22Rv1 (cell line): ENCODE measurements around the gene SLC13A3.

ENCODE experiments used
- H3K27ac ChIP-seq: fragments of 450-650 bp; 2 replicates; pipeline ENCODE4 v1.5.1; 2017
- CTCF ChIP-seq: fragments of 450-650 bp; IDR thresholded peaks from 2 replicates; pipeline ENCODE4 v1.5.1; 2017; ENCODE audit warnings: mild to moderate bottlenecking
- ZFX ChIP-seq: fragments of 450-650 bp; IDR thresholded peaks from 2 replicates; pipeline ENCODE4 v1.6.1; 2017; ENCODE audit warnings: antibody characterized with exemption, borderline replicate concordance

Gene SLC13A3

DNA sequence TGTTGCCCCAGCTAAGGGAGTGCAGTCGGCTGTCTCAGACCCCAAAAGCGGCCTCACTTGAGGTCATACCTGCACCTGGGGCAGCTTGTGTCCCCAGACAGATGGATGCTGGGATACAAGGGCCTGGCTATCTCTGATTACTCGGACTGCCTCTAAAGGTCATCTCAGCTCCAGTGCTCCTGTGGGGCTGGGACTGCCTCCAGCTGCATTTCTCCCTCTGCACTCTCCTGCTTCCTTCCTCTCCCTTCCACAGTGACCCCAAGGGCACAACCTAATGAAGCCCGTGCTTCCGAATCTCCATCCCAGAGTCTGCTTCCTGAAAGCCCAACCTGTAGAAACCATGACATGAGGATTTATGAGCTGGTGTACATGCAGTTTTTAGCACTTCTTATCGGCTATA lies 78.0 kb downstream of the SLC13A3 start:
- H3K27ac ChIP-seq, result no peak overlapping the region
- TF ChIP-seq ZFX (no peak), CTCF (no peak)

DNA sequence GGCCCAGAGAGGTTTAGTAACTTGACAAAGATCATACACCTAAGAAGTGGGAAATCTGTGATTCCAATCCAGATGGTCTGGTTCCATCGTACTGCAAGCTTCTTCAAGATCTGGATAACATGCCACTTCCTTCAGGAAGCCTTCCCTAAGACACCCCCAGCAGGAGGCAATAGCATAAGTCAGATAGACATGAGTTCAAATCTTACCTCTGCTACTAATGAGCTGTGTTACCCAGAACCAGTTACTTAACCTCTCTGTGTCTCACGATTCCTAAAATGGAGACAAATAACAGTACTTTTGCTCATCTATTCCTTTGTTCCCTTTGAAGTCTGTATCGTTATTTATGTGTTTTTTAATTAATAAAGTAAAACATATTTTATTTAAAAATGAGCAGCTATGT lies 78.5 kb downstream of the SLC13A3 start:
- TF ChIP-seq ZFX (no peak), CTCF (no peak)
- no peak overlapping the region for H3K27ac ChIP-seq

DNA sequence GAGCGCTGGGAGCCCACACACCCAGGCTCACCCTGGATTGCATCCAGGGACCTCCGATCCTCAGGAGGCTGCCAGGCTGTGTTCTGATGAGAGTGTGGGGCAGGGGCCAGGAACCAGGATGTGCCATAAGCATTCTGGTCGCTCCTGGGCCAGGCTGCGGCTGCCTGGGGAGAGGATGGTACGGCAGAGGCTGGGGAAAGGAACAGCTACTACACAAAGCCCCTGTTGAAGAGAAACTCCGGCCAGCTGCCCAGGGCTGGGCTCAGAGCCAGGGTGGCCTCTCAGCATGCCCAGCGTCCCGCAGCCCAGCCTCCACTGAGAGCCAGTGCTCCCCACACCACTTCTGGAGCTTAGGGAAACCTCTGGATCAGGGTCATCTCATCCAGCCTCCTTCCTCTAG lies 79.1 kb downstream of the SLC13A3 start:
- no peak overlapping the region for H3K27ac ChIP-seq
- TF ChIP-seq ZFX, result no peak
- TF ChIP-seq CTCF, result no peak

DNA sequence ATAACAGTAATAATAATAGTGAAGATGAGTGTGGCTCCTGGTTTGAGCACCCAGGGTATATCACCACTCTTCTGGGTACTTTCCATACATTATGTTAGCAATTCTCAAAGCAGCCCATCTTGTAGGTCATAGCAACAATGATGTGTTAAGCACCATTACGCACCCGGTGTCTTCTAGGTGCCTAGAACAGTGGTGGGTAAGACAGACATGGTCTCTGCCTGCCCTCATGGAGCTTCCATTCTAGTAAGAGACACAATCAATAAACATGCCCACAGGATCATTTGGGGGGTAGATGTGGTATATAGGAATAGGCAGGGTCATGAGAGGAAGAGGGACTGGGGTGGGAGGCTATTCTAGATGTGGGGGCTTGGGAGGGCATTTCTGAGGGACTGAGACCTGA lies 79.8 kb downstream of the SLC13A3 start:
- TF ChIP-seq CTCF (no peak), ZFX (no peak)
- H3K27ac ChIP-seq, result no peak overlapping the region

DNA sequence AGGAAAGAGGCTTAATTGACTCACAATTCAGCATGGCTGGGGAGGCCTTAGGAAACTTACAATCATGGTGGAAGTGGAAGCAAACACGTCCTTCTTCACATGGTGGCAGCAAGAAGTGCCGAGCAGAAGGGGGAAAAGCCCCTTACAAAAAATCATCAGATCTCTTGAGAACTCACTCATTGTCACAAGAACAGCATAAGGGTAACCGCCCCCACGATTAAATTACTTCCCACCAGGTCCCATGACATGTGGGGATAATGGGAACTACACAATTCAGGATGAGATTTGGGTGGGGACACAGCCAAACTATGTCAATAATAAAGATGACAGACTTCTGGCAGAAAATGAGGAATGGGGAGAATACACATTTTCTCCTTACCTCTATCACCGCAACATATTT lies 80.3 kb downstream of the SLC13A3 start:
- TF ChIP-seq ZFX (no peak), CTCF (no peak)
- H3K27ac ChIP-seq, result no peak overlapping the region

- TF ChIP-seq ZFX, result no peak
- TF ChIP-seq CTCF, result no peak
- H3K27ac ChIP-seq, result no peak overlapping the region
Measured at GRCh38 chr20:46569961-46570360, 81.3 kb downstream of the SLC13A3 start.

- no peak for TF ChIP-seq CTCF
- no peak for TF ChIP-seq ZFX
- no peak overlapping the region for H3K27ac ChIP-seq
Measured at GRCh38 chr20:46568570-46569129, 82.6 kb downstream of the SLC13A3 start.
